Lung (tissue), 12 donors: ENCODE measurements around the gene NOTO. TPM values are rescaled to one million over a fixed set of nuclear protein-coding genes. Genes with fewer than 3 reads are reported as not detected.

ENCODE experiments used
- ATAC-seq: fragments of 200-7000 bp; cut with Tn5 transposase; one replicate; pipeline ENCODE4 v1.9.1; 2020; ENCODE audit warnings: moderate number of reproducible peaks; ENCODE audit not compliant: insufficient read depth, low FRiP score
- DNase-seq, 3 donors: peaks; one replicate each; pipeline ENCODE4 v3.0.0-alpha.2; 2013 to 2017
- H3K27ac ChIP-seq, 2 donors: one replicate each; pipeline ENCODE4 v1.5.1; 2013; ENCODE audit warnings: mild to moderate bottlenecking in 2 of 2, moderate library complexity in 2 of 2, control low read depth in 1 of 2, inconsistent platforms in 1 of 2, low read depth in 1 of 2, low read length in 1 of 2
- H3K27me3 ChIP-seq, 3 donors: one replicate each; pipeline ENCODE4 v1.5.1; 2013; ENCODE audit warnings: low read length in 2 of 3; ENCODE audit not compliant: control insufficient read depth in 3 of 3, insufficient read depth in 3 of 3
- H3K36me3 ChIP-seq, 4 donors: one replicate each; pipeline ENCODE4 v1.5.1; 2013; ENCODE audit warnings: low read length in 4 of 4, mild to moderate bottlenecking in 1 of 4, moderate library complexity in 1 of 4; ENCODE audit not compliant: control insufficient read depth in 4 of 4, insufficient read depth in 4 of 4
- H3K4me1 ChIP-seq, 5 donors: one replicate each; pipeline ENCODE4 v1.5.1; 2013; ENCODE audit warnings: low read length in 5 of 5, mild to moderate bottlenecking in 2 of 5, moderate library complexity in 1 of 5; ENCODE audit not compliant: control insufficient read depth in 5 of 5, insufficient read depth in 5 of 5
- H3K4me3 ChIP-seq: one replicate; pipeline ENCODE4 v1.5.1; 2013; ENCODE audit warnings: mild to moderate bottlenecking, control low read depth, moderate library complexity
- H3K9ac ChIP-seq, 2 donors: one replicate each; pipeline ENCODE4 v1.5.1; 2013; ENCODE audit warnings: low read length in 2 of 2, control low read depth in 1 of 2; ENCODE audit not compliant: insufficient read depth in 1 of 2
- H3K9me3 ChIP-seq, 4 donors: one replicate each; pipeline ENCODE4 v1.5.1; 2013; ENCODE audit warnings: low read length in 3 of 4, mild to moderate bottlenecking in 1 of 4, moderate library complexity in 1 of 4; ENCODE audit not compliant: control insufficient read depth in 4 of 4, insufficient read depth in 3 of 4
- WGBS, 2 donors: extraction: QIAGEN DNeasy Blood & Tissue Kit; methylation state at CpG; one replicate each; pipeline ENCODE4 v1.1.7; 2013; 5-methylcytosine and 5-hydroxymethylcytosine counted together
- polyA plus RNA-seq, 2 donors: library from polyadenylated mRNA; stranded (reverse); fragments of 200-250 nt; gene quantifications; one replicate each; pipeline ENCODE4 v1.2.1, GENCODE V29; 2013
- total RNA-seq, 2 donors: library from RNA; depleted of rRNA in 1 of 2; stranded (reverse); fragments of >200 nt in 1 of 2; gene quantifications; one replicate each; pipeline ENCODE4 v1.2.1, GENCODE V29; 2014 to 2021
- TF ChIP-seq, protein P1 (sequence below): IDR thresholded peaks from 2 replicates; pipeline ENCODE4 v1.5.1; 2012; ENCODE audit warnings: mild to moderate bottlenecking; ENCODE audit errors: control extremely low read depth, extremely low read depth
- donor health status: control.
- donor health status: control.
- donor health status: Bipolar disorder and iron deficiency.
- donor health status: healthy.
- donor health status: DM: yes; HTN: yes; CAD: no.

NOTO gene
- total and polyA plus RNA-seq, 4 donors, result not detected

DNA sequence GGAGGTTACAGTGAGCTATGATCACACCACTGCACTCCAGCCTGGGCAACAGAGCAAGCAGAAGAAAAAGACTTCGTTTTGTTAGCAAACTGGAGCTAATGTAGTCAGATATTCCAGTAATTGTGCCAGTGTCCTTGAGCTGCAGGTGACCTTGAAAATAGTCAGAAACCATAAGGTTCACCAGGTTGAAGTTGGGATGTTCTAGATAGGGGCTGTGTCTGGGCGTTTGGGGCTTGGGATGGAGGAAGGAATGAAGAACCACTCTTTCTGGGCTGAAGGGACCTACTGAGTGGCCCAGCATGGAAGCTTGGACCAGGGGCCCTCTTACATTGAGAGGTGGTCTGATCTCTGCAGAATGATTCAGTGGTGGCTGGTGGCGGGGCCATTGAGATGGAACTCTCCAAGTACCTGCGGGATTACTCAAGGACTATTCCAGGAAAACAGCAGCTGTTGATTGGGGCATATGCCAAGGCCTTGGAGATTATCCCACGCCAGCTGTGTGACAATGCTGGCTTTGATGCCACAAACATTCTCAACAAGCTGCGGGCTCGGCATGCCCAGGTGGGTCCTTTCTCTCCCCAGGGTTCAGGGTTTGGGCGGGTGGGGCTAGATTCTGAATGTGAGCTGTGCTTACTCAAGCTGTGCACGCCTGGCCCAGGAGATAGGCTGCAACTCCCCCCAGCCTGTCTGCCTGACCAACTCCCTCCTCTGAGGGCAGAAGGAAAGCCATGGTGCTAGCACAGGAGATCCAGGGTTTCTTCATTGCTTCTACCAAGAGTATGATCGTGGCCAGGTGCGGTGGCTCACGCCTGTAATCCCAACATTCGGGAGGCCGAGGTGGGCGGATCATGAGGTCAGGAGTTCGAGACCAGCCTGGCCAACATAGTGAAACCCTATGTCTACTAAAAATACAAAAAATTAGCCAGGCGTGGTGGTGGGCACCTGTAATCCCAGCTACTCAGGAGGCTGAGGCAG, 48.8 kb downstream of the NOTO start:
- DNase-seq (no peak), ATAC-seq (no peak)
- H3K36me3 ChIP-seq, result peaks cover 50 to 70% (median 65%) of the 10 kb centered on the region in 4 donors
- no peak overlapping the region for H3K27ac ChIP-seq
- no peaks in the 10 kb centered on the region for H3K27me3 ChIP-seq
- WGBS, 2 donors, result 95 to 98% methylated on average over 17 of the region's 17 CpGs
- no peak overlapping the region for H3K4me3 ChIP-seq
- no peaks in the 10 kb centered on the region for H3K9me3 ChIP-seq
- TF ChIP-seq, protein P1, sequence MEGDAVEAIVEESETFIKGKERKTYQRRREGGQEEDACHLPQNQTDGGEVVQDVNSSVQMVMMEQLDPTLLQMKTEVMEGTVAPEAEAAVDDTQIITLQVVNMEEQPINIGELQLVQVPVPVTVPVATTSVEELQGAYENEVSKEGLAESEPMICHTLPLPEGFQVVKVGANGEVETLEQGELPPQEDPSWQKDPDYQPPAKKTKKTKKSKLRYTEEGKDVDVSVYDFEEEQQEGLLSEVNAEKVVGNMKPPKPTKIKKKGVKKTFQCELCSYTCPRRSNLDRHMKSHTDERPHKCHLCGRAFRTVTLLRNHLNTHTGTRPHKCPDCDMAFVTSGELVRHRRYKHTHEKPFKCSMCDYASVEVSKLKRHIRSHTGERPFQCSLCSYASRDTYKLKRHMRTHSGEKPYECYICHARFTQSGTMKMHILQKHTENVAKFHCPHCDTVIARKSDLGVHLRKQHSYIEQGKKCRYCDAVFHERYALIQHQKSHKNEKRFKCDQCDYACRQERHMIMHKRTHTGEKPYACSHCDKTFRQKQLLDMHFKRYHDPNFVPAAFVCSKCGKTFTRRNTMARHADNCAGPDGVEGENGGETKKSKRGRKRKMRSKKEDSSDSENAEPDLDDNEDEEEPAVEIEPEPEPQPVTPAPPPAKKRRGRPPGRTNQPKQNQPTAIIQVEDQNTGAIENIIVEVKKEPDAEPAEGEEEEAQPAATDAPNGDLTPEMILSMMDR, result no peak
- no peak overlapping the region for H3K9ac ChIP-seq
- no peaks in the 10 kb centered on the region for H3K4me1 ChIP-seq

DNA sequence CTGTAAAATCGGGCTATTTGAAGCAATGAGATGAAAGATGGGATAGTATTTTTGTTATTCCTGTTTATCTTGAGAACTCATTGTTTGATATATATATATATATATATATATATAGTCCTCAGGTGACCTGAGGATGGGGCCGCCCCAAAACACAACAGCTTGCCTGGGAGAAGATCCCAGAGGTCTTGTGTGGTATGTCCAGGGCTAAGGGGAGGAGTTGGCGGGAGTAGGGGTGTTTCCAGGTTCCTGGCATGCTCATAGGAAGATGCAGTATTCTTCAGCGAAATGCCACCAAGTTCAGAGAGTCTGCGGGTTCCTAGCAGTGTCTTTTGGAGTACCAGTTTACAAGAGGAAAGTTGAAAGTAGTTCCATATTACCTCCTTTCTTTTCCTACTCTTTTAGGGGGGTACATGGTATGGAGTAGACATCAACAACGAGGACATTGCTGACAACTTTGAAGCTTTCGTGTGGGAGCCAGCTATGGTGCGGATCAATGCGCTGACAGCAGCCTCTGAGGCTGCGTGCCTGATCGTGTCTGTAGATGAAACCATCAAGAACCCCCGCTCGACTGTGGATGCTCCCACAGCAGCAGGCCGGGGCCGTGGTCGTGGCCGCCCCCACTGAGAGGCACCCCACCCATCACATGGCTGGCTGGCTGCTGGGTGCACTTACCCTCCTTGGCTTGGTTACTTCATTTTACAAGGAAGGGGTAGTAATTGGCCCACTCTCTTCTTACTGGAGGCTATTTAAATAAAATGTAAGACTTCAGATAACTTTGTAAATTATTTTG, 50.1 kb downstream of the NOTO start:
- DNase-seq, result no peak
- TF ChIP-seq, protein P1, result no peak
- ATAC-seq, result no peak
- Histone ChIP-seq H3K9me3 (no peaks in the 10 kb centered on the region), H3K36me3 (peaks cover 38 to 59% (median 55%) of the 10 kb centered on the region in 4 donors), H3K27ac (no peak overlapping the region), H3K4me1 (no peaks in the 10 kb centered on the region), H3K27me3 (no peaks in the 10 kb centered on the region), H3K4me3 (no peak overlapping the region), H3K9ac (no peak overlapping the region)
- WGBS, 2 donors, result 90 to 92% methylated on average over 17 of the region's 17 CpGs

DNA sequence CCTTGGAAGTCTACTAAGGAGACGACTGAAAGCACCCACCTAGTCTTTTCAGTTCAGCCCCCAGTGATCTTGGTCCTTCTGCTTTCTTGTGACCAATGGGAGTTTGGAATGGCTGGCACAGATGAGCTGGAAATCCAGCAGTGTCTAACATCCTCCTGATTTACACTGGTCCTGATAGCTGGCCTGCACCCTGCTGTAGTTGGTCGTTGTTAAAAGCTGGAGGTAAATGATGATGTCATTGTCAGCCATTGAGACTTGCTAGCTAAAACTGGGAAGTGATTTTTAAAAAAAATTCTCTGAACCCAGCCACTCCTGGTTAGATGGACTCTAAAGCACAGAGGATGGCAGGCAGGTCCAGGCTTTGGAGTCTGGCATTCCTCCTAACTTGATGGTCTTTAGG, 51.0 kb downstream of the NOTO start:
- H3K4me1 ChIP-seq, result no peaks in the 10 kb centered on the region
- peaks cover 30 to 52% (median 48%) of the 10 kb centered on the region in 4 donors for H3K36me3 ChIP-seq
- ATAC-seq (no peak), DNase-seq (no peak)
- WGBS, 2 donors, result 64 to 66% methylated on average over 2 of the region's 2 CpGs
- no peak overlapping the region for H3K9ac ChIP-seq
- no peak overlapping the region for H3K4me3 ChIP-seq
- H3K27me3 ChIP-seq, result no peaks in the 10 kb centered on the region
- no peaks in the 10 kb centered on the region for H3K9me3 ChIP-seq
- TF ChIP-seq, protein P1, result no peak
- H3K27ac ChIP-seq, result no peak overlapping the region
